T-helper 2 cell treated with Interferon-gamma antibody and Interleukin-4, amounts not matched to agents 5 μg/mL and 100 μg/mL, for 36 hours (primary cell): ENCODE measurements around the gene THADA.

ENCODE experiments used
- DNase-seq: peaks from one replicate; pipeline ENCODE4 v3.0.0; 2021; ENCODE audit warnings: low spot score
- H3K27ac Mint-ChIP-seq: one replicate; pipeline ENCODE4 v1.8.0; 2021; ENCODE audit warnings: mild to moderate bottlenecking, mixed read lengths
- H3K27me3 Mint-ChIP-seq: one replicate; pipeline ENCODE4 v1.8.0; 2021; ENCODE audit warnings: low read depth, mixed read lengths
- H3K36me3 Mint-ChIP-seq: one replicate; pipeline ENCODE4 v1.8.0; 2021; ENCODE audit warnings: low read depth, mixed read lengths
- H3K4me1 Mint-ChIP-seq: one replicate; pipeline ENCODE4 v1.8.0; 2021; ENCODE audit warnings: low read depth, mixed read lengths
- H3K4me3 Mint-ChIP-seq: one replicate; pipeline ENCODE4 v1.8.0; 2022; ENCODE audit warnings: mild to moderate bottlenecking, moderate library complexity, mixed read lengths
- H3K9me3 Mint-ChIP-seq: one replicate; pipeline ENCODE4 v1.8.0; 2021; ENCODE audit warnings: mixed read lengths

THADA gene

GRCh38 chr2:43323857-43324256 lies 272.0 kb downstream of the THADA start:
- peaks cover 13% of the 10 kb centered on the region for H3K36me3 Mint-ChIP-seq
- H3K9me3 Mint-ChIP-seq, result no peaks in the 10 kb centered on the region
- H3K27ac Mint-ChIP-seq, result no peak overlapping the region
- peaks cover 3% of the 10 kb centered on the region for H3K4me1 Mint-ChIP-seq
- H3K4me3 Mint-ChIP-seq, result no peak overlapping the region
- no peaks in the 10 kb centered on the region for H3K27me3 Mint-ChIP-seq
- DNase-seq, result no peak

- peaks cover 6% of the 10 kb centered on the region for H3K4me1 Mint-ChIP-seq
- no peak overlapping the region for H3K4me3 Mint-ChIP-seq
- no peak overlapping the region for H3K27ac Mint-ChIP-seq
- no peaks in the 10 kb centered on the region for H3K9me3 Mint-ChIP-seq
- no peak for DNase-seq
- H3K36me3 Mint-ChIP-seq, result peaks cover 13% of the 10 kb centered on the region
- no peaks in the 10 kb centered on the region for H3K27me3 Mint-ChIP-seq
These were observed 274.4 kb downstream of the THADA start for GRCh38 chr2:43321446-43321845.

GRCh38 chr2:43319541-43319940 lies 276.3 kb downstream of the THADA start:
- no peak overlapping the region for H3K27ac Mint-ChIP-seq
- H3K36me3 Mint-ChIP-seq, result peaks cover 13% of the 10 kb centered on the region
- no peak overlapping the region for H3K4me3 Mint-ChIP-seq
- no peaks in the 10 kb centered on the region for H3K27me3 Mint-ChIP-seq
- H3K4me1 Mint-ChIP-seq, result peaks cover 10% of the 10 kb centered on the region
- DNase-seq, result no peak
- no peaks in the 10 kb centered on the region for H3K9me3 Mint-ChIP-seq

GRCh38 chr2:43318791-43319190 lies 277.0 kb downstream of the THADA start:
- no peaks in the 10 kb centered on the region for H3K27me3 Mint-ChIP-seq
- no peaks in the 10 kb centered on the region for H3K9me3 Mint-ChIP-seq
- DNase-seq, result no peak
- H3K36me3 Mint-ChIP-seq, result peaks cover 13% of the 10 kb centered on the region
- H3K27ac Mint-ChIP-seq, result no peak overlapping the region
- no peak overlapping the region for H3K4me3 Mint-ChIP-seq
- peaks cover 11% of the 10 kb centered on the region for H3K4me1 Mint-ChIP-seq

- H3K4me1 Mint-ChIP-seq, result peaks cover 11% of the 10 kb centered on the region
- no peak overlapping the region for H3K4me3 Mint-ChIP-seq
- peaks cover 10% of the 10 kb centered on the region for H3K36me3 Mint-ChIP-seq
- H3K9me3 Mint-ChIP-seq, result no peaks in the 10 kb centered on the region
- H3K27me3 Mint-ChIP-seq, result no peaks in the 10 kb centered on the region
- H3K27ac Mint-ChIP-seq, result no peak overlapping the region
- no peak for DNase-seq
These were observed 278.2 kb downstream of the THADA start for GRCh38 chr2:43317680-43318079.

- no peak overlapping the region for H3K4me3 Mint-ChIP-seq
- H3K9me3 Mint-ChIP-seq, result no peaks in the 10 kb centered on the region
- peaks cover 10% of the 10 kb centered on the region for H3K36me3 Mint-ChIP-seq
- DNase-seq, result no peak
- no peaks in the 10 kb centered on the region for H3K27me3 Mint-ChIP-seq
- H3K4me1 Mint-ChIP-seq, result peaks cover 11% of the 10 kb centered on the region
- H3K27ac Mint-ChIP-seq, result no peak overlapping the region
These were observed 278.6 kb downstream of the THADA start for GRCh38 chr2:43317194-43317593.

GRCh38 chr2:43315482-43315881 lies 280.4 kb downstream of the THADA start:
- H3K4me1 Mint-ChIP-seq, result peaks cover 11% of the 10 kb centered on the region
- no peak overlapping the region for H3K4me3 Mint-ChIP-seq
- no peaks in the 10 kb centered on the region for H3K9me3 Mint-ChIP-seq
- peaks cover 9% of the 10 kb centered on the region for H3K36me3 Mint-ChIP-seq
- no peak overlapping the region for H3K27ac Mint-ChIP-seq
- no peaks in the 10 kb centered on the region for H3K27me3 Mint-ChIP-seq
- no peak for DNase-seq

- H3K4me3 Mint-ChIP-seq, result no peak overlapping the region
- no peaks in the 10 kb centered on the region for H3K27me3 Mint-ChIP-seq
- H3K9me3 Mint-ChIP-seq, result no peaks in the 10 kb centered on the region
- peaks cover 11% of the 10 kb centered on the region for H3K4me1 Mint-ChIP-seq
- DNase-seq, result no peak
- H3K27ac Mint-ChIP-seq, result no peak overlapping the region
- peaks cover 9% of the 10 kb centered on the region for H3K36me3 Mint-ChIP-seq
These were observed 281.4 kb downstream of the THADA start for GRCh38 chr2:43314299-43314927.

- no peak overlapping the region for H3K4me3 Mint-ChIP-seq
- H3K9me3 Mint-ChIP-seq, result no peaks in the 10 kb centered on the region
- peaks cover 11% of the 10 kb centered on the region for H3K4me1 Mint-ChIP-seq
- DNase-seq, result no peak
- no peak overlapping the region for H3K27ac Mint-ChIP-seq
- H3K27me3 Mint-ChIP-seq, result no peaks in the 10 kb centered on the region
- H3K36me3 Mint-ChIP-seq, result peaks cover 5% of the 10 kb centered on the region
These were observed 282.2 kb downstream of the THADA start for GRCh38 chr2:43313642-43314017.

GRCh38 chr2:43312755-43313641 lies 282.8 kb downstream of the THADA start:
- H3K4me1 Mint-ChIP-seq, result peaks cover 11% of the 10 kb centered on the region
- no peak for DNase-seq
- H3K36me3 Mint-ChIP-seq, result peaks cover 7% of the 10 kb centered on the region
- no peaks in the 10 kb centered on the region for H3K9me3 Mint-ChIP-seq
- no peak overlapping the region for H3K4me3 Mint-ChIP-seq
- no peaks in the 10 kb centered on the region for H3K27me3 Mint-ChIP-seq
- no peak overlapping the region for H3K27ac Mint-ChIP-seq

GRCh38 chr2:43311276-43311675 lies 284.6 kb downstream of the THADA start:
- H3K27ac Mint-ChIP-seq, result no peak overlapping the region

GRCh38 chr2:43309935-43310334 lies 285.9 kb downstream of the THADA start:
- H3K27me3 Mint-ChIP-seq, result no peaks in the 10 kb centered on the region
- no peak overlapping the region for H3K4me3 Mint-ChIP-seq
- peaks cover 8% of the 10 kb centered on the region for H3K4me1 Mint-ChIP-seq
- DNase-seq, result no peak
- H3K27ac Mint-ChIP-seq, result no peak overlapping the region
- no peaks in the 10 kb centered on the region for H3K9me3 Mint-ChIP-seq
- H3K36me3 Mint-ChIP-seq, result peaks cover 6% of the 10 kb centered on the region

More at GRCh38 chr2:43311276-43311675, 284.6 kb downstream of the THADA start:
- no peak for DNase-seq
- Mint-ChIP-seq H3K9me3 (no peaks in the 10 kb centered on the region), H3K4me3 (no peak overlapping the region), H3K27me3 (no peaks in the 10 kb centered on the region), H3K4me1 (peaks cover 7% of the 10 kb centered on the region), H3K36me3 (peaks cover 7% of the 10 kb centered on the region)

- H3K9me3 Mint-ChIP-seq, result no peaks in the 10 kb centered on the region
- H3K4me1 Mint-ChIP-seq, result peaks cover 18% of the 10 kb centered on the region
- peaks cover 11% of the 10 kb centered on the region for H3K36me3 Mint-ChIP-seq
- no peak for DNase-seq
- no peak overlapping the region for H3K27ac Mint-ChIP-seq
- H3K4me3 Mint-ChIP-seq, result no peak overlapping the region
- no peaks in the 10 kb centered on the region for H3K27me3 Mint-ChIP-seq
These were observed 287.9 kb downstream of the THADA start for GRCh38 chr2:43307973-43308372.

GRCh38 chr2:43307046-43307445 lies 288.8 kb downstream of the THADA start:
- no peaks in the 10 kb centered on the region for H3K27me3 Mint-ChIP-seq
- H3K36me3 Mint-ChIP-seq, result peaks cover 11% of the 10 kb centered on the region
- no peak overlapping the region for H3K27ac Mint-ChIP-seq
- H3K4me3 Mint-ChIP-seq, result no peak overlapping the region
- H3K9me3 Mint-ChIP-seq, result no peaks in the 10 kb centered on the region
- H3K4me1 Mint-ChIP-seq, result peaks cover 22% of the 10 kb centered on the region
- no peak for DNase-seq
